Neutrophil (primary cell): Measurements from ENCODE around the gene RAE1.

Experiments used
- H3K27ac ChIP-seq: fragments of 200-600 bp; sonication (generic); 2 replicates; pipeline ENCODE4 v1.5.1; 2016; ENCODE audit warnings: mild to moderate bottlenecking, moderate library complexity
- H3K27me3 ChIP-seq: fragments of 200-600 bp; sonication (generic); 2 replicates; pipeline ENCODE4 v1.6.0; 2016; ENCODE audit warnings: mild to moderate bottlenecking
- H3K36me3 ChIP-seq: fragments of 200-600 bp; sonication (generic); 2 replicates; pipeline ENCODE4 v1.5.1; 2017
- H3K4me1 ChIP-seq, 2 experiments: fragments of 200-600 bp in 1 of 2; sonication (generic) in 1 of 2; 1 replicate in 1 of 2; 2 replicates in 1 of 2; pipeline versions ENCODE4 v1.5.1 to v1.6.1; 2013 to 2016; ENCODE audit warnings: low read depth in 1 of 2, low read length in 1 of 2, mild to moderate bottlenecking in 1 of 2, moderate library complexity in 1 of 2; ENCODE audit not compliant: control insufficient read depth in 1 of 2, insufficient read depth in 1 of 2
- H3K4me3 ChIP-seq, 2 experiments: fragments of 200-600 bp in 1 of 2; sonication (generic) in 1 of 2; 1 replicate in 1 of 2; 2 replicates in 1 of 2; pipeline ENCODE4 v1.5.1; 2013 to 2016; ENCODE audit warnings: low read depth in 1 of 2, low read length in 1 of 2, mild to moderate bottlenecking in 1 of 2, moderate library complexity in 1 of 2
- H3K9me3 ChIP-seq: fragments of 200-600 bp; sonication (generic); 2 replicates; pipeline ENCODE4 v1.5.1; 2016
- TF ChIP-seq, protein P1 (sequence below): fragments of 200-600 bp; sonication (generic); IDR thresholded peaks from 2 replicates; pipeline ENCODE4 v1.5.1; 2016; ENCODE audit warnings: antibody characterized with exemption

The RAE1 gene

DNA sequence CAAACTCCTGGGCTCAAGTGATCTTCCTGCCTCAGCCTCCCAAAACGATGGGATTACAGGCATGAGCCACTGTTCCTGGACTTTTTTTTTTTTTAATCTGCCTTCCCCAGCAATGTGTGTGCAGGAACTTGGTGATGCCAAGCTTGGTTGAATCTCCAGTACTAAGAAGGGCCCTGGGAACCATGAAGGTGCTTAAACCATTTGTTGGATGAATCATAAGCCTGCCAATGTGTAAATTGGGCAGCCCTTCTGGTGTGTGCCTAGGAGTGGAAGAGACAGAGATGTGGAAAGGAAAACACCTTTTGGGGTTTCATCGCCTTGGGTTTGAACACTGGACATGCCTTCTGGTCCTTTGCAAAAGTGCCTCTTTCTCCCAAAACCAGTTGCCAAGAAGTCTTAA lies 28.6 kb upstream of the RAE1 start:
- Histone ChIP-seq H3K9me3 (no peaks in the 10 kb centered on the region), H3K4me3 (no peak overlapping the region), H3K27me3 (peaks cover 90% of the 10 kb centered on the region), H3K4me1 (no peaks in the 10 kb centered on the region), H3K36me3 (no peaks in the 10 kb centered on the region), H3K27ac (no peak overlapping the region)
- TF ChIP-seq, protein P1, sequence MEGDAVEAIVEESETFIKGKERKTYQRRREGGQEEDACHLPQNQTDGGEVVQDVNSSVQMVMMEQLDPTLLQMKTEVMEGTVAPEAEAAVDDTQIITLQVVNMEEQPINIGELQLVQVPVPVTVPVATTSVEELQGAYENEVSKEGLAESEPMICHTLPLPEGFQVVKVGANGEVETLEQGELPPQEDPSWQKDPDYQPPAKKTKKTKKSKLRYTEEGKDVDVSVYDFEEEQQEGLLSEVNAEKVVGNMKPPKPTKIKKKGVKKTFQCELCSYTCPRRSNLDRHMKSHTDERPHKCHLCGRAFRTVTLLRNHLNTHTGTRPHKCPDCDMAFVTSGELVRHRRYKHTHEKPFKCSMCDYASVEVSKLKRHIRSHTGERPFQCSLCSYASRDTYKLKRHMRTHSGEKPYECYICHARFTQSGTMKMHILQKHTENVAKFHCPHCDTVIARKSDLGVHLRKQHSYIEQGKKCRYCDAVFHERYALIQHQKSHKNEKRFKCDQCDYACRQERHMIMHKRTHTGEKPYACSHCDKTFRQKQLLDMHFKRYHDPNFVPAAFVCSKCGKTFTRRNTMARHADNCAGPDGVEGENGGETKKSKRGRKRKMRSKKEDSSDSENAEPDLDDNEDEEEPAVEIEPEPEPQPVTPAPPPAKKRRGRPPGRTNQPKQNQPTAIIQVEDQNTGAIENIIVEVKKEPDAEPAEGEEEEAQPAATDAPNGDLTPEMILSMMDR, result no peak

DNA sequence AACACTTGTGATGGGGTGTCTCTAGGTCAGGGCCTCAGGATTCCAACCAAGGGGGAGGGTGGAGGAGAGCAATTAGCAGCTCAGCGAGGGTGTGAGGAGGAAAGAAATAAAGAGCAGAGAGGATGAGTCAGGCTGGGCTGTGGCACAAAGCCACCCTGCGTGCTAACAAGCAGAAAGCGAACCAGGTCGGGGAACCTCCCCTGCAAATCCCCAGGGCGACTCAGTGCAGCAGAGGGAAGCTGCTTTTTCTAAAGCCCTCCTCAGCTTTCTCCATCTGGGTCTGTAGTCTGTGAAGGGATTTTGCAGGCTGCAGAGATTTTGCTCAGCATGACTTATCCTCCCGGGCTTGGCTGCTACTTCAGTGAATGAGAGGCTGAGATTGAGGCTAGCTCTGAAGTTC lies 28.0 kb upstream of the RAE1 start:
- Histone ChIP-seq H3K27me3 (peaks cover 92% of the 10 kb centered on the region), H3K4me3 (no peak overlapping the region), H3K9me3 (no peaks in the 10 kb centered on the region), H3K36me3 (no peaks in the 10 kb centered on the region), H3K4me1 (no peaks in the 10 kb centered on the region), H3K27ac (no peak overlapping the region)
- TF ChIP-seq, protein P1, result no peak

DNA sequence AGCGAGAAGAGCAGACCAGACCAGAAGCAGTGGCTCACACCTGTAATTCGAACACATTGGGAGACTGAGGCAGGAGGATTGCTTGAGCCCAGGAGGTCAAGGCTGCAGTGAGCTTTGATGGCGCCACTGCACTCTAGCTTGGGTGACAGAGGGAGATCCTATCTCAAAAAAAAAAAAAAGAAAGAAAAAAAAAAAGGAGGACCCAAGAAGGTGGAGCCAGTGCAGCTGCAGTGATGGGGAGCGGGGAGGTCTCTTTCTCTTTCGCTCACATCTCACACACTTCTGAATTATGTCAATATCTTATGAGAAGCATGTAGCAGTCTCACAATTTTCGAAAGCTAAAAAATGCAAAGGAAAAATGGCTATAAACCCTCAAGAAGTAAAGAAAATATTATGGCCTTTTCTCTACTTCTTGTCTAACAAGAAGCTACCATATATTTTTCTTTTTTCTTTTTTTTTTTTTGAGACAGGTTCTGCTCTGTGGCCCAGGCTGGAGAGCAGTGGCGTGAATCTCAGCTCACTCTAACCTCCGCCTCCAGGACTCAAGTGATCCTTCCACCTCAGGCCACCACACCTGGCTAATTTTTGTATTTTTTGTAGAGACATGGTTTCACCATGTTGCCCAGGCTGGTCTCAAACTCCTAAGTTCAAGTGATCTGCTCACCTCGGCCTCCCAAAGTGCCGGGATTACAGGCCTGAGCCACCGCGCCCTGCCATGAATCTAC lies 25.3 kb upstream of the RAE1 start:
- Histone ChIP-seq H3K4me3 (no peak overlapping the region), H3K36me3 (no peaks in the 10 kb centered on the region), H3K4me1 (no peaks in the 10 kb centered on the region), H3K27ac (no peak overlapping the region), H3K27me3 (peaks cover 100% of the 10 kb centered on the region), H3K9me3 (no peaks in the 10 kb centered on the region)
- TF ChIP-seq, protein P1, result no peak

DNA sequence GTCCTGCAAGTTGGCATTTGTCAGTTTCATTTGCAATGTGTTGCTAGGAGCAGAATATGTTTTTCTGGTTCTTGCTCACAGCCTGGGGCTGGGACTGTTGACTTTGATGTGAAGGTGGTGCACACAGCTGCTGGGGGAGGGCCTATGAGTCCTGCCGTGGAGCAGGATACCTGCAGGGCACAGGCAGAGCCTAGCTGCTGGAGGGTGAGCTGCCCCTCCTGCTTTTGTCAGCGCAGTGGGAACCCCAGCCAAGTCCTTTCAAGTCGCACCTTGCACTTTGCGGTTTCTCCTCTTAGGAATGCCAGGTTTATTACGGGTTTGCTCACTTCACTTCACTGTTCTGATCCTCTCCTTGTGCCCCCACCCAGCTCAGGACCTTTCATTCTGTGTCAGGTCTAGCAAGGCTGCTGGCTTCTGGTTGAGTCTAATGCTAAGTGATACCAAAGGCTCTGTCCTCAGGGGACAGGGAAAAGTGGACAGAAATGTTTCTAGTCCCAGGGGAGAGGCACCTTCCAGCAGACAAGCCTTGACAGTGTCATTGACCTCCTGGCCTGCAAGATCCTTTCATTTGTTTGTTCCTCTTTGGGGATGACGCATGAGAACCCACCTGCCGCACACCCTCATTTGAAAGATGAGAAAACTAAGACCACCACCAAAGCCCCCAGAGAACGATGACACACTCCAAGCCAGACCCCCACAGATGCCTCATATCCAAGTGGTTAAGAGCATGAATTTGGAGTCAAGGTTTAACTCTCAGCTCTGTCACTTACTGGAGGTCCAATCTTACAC lies 24.2 kb upstream of the RAE1 start:
- H3K27ac ChIP-seq, result no peak overlapping the region
- no peaks in the 10 kb centered on the region for H3K36me3 ChIP-seq
- no peaks in the 10 kb centered on the region for H3K4me1 ChIP-seq
- no peak overlapping the region for H3K4me3 ChIP-seq
- TF ChIP-seq, protein P1, result no peak
- no peaks in the 10 kb centered on the region for H3K9me3 ChIP-seq
- H3K27me3 ChIP-seq, result peaks cover 100% of the 10 kb centered on the region

DNA sequence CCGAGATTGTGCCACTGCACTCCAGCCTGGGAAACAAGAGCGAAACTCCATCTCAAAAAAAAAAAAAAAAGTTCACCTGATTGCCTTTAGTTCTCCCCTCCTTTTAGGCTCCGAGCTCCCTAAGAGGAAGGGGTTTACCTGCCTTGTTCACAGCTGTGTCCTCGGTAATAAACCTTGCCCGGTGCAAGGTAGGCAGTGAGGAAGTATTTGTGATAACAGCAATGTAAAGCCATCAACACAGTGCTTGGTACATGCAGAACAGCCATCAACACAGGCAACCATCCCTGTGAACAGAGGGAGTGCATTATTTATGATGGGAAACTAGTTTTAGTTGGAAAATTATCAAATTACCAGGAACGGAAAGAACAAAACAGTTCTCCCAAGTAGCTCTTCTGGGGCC lies 23.2 kb upstream of the RAE1 start:
- TF ChIP-seq, protein P1, result no peak
- H3K9me3 ChIP-seq, result no peaks in the 10 kb centered on the region
- H3K4me3 ChIP-seq, result no peak overlapping the region
- H3K36me3 ChIP-seq, result no peaks in the 10 kb centered on the region
- H3K27ac ChIP-seq, result no peak overlapping the region
- H3K27me3 ChIP-seq, result peaks cover 100% of the 10 kb centered on the region
- H3K4me1 ChIP-seq, result no peaks in the 10 kb centered on the region
